Neuronal stem cell (in vitro differentiated cells): ENCODE measurements around the gene NPIPB2.

Experiments
- DNase-seq: peaks from one replicate; pipeline ENCODE4 v3.0.0-alpha.2; 2013; ENCODE audit warnings: low spot score
- H2AFZ ChIP-seq: one replicate; pipeline ENCODE4 v1.6.1; 2013; ENCODE audit warnings: mild to moderate bottlenecking, low read length, inconsistent platforms
- H2AK5ac ChIP-seq: 2 replicates; pipeline ENCODE4 v1.6.1; 2013; ENCODE audit warnings: low read depth, mild to moderate bottlenecking, inconsistent platforms, low read length, moderate library complexity, mixed read lengths
- H2BK120ac ChIP-seq: 2 replicates; pipeline ENCODE4 v1.6.1; 2013; ENCODE audit warnings: low read depth, mild to moderate bottlenecking, inconsistent platforms, low read length, moderate library complexity, mixed read lengths
- H2BK12ac ChIP-seq: one replicate; pipeline ENCODE4 v1.6.1; 2013; ENCODE audit warnings: low read length, inconsistent platforms
- H2BK15ac ChIP-seq: 2 replicates; pipeline ENCODE4 v1.6.1; 2013; ENCODE audit warnings: mild to moderate bottlenecking, low read length, inconsistent platforms, mixed read lengths
- H2BK5ac ChIP-seq: one replicate; pipeline ENCODE4 v1.6.1; 2013; ENCODE audit warnings: inconsistent platforms, mild to moderate bottlenecking, low read length, moderate library complexity
- H3K14ac ChIP-seq: one replicate; pipeline ENCODE4 v1.6.1; 2013; ENCODE audit warnings: low read length, inconsistent platforms
- H3K18ac ChIP-seq: 2 replicates; pipeline ENCODE4 v1.6.1; 2013; ENCODE audit warnings: low read length, inconsistent platforms
- H3K23ac ChIP-seq: 2 replicates; pipeline ENCODE4 v1.6.1; 2013; ENCODE audit warnings: low read depth, mild to moderate bottlenecking, mixed read lengths, low read length, inconsistent platforms; ENCODE audit not compliant: poor library complexity
- H3K27ac ChIP-seq: replicated peaks from 3 replicates; pipeline ENCODE4 v1.5.1; 2013; ENCODE audit warnings: low read length, inconsistent platforms
- H3K27me3 ChIP-seq, 3 experiments: 2 replicates each; pipeline ENCODE4 v1.6.1; 2013; ENCODE audit warnings: low read length in 3 of 3, mild to moderate bottlenecking in 2 of 3, inconsistent platforms in 1 of 3, low read depth in 1 of 3, mixed read lengths in 1 of 3, moderate library complexity in 1 of 3; ENCODE audit not compliant: control insufficient read depth in 3 of 3, insufficient read depth in 3 of 3
- H3K36me3 ChIP-seq, 2 donors: replicated peaks in 1 of 2; 2 replicates each; pipeline ENCODE4 v1.6.1; 2013; ENCODE audit warnings: low read length in 2 of 2; ENCODE audit not compliant: control insufficient read depth in 2 of 2, insufficient read depth in 2 of 2
- H3K4ac ChIP-seq: 2 replicates; pipeline ENCODE4 v1.6.1; 2013; ENCODE audit warnings: inconsistent platforms, mild to moderate bottlenecking, low read length, moderate library complexity
- H3K4me1 ChIP-seq, 2 donors: 1 replicate in 1 of 2; 2 replicates in 1 of 2; pipeline ENCODE4 v1.6.1; 2013; ENCODE audit warnings: low read length in 2 of 2, low read depth in 1 of 2; ENCODE audit not compliant: control insufficient read depth in 2 of 2, insufficient read depth in 1 of 2
- H3K4me2 ChIP-seq: one replicate; pipeline ENCODE4 v1.6.1; 2013; ENCODE audit warnings: mild to moderate bottlenecking, low read length, inconsistent platforms; ENCODE audit not compliant: insufficient read depth, poor library complexity, severe bottlenecking
- H3K4me3 ChIP-seq, 2 donors: 2 replicates each; pipeline ENCODE4 v1.5.1; 2013; ENCODE audit warnings: low read length in 2 of 2, mild to moderate bottlenecking in 2 of 2, inconsistent platforms in 1 of 2, moderate library complexity in 1 of 2
- H3K79me1 ChIP-seq: one replicate; pipeline ENCODE4 v1.6.1; 2013; ENCODE audit warnings: low read depth, mild to moderate bottlenecking, inconsistent platforms, low read length, moderate library complexity
- H3K9ac ChIP-seq: one replicate; pipeline ENCODE4 v1.6.1; 2013; ENCODE audit warnings: mild to moderate bottlenecking, low read depth, low read length, inconsistent platforms; ENCODE audit not compliant: poor library complexity
- H3K9me3 ChIP-seq, 2 donors: replicated peaks in 1 of 2; 2 replicates each; pipeline versions ENCODE3 to v1.6.1; 2013; ENCODE audit warnings: low read length in 2 of 2, mild to moderate bottlenecking in 2 of 2, inconsistent platforms in 1 of 2, low read depth in 1 of 2, mixed read lengths in 1 of 2, moderate library complexity in 1 of 2; ENCODE audit not compliant: control insufficient read depth in 2 of 2, insufficient read depth in 1 of 2
- H4K8ac ChIP-seq: one replicate; pipeline ENCODE4 v1.6.1; 2013; ENCODE audit warnings: low read depth, mild to moderate bottlenecking, inconsistent platforms, low read length, moderate library complexity
- H4K91ac ChIP-seq: one replicate; pipeline ENCODE4 v1.6.1; 2013; ENCODE audit warnings: low read length, low read depth, mild to moderate bottlenecking, inconsistent platforms; ENCODE audit not compliant: poor library complexity
- WGBS, 2 donors: extraction: QIAGEN DNeasy Blood & Tissue Kit; methylation state at CpG; one replicate each; pipeline ENCODE4 v1.1.7; 2013; ENCODE audit warnings: missing lambda C conversion rate in 2 of 2, mixed read lengths in 1 of 2; ENCODE audit not compliant: insufficient read length in 2 of 2, insufficient replicate concordance in 1 of 2; ENCODE audit errors: extremely low coverage in 2 of 2; 5-methylcytosine and 5-hydroxymethylcytosine counted together

NPIPB2 gene

GRCh38 chr16:11896486-11897176, 45.2 kb downstream of the NPIPB2 start:
- Histone ChIP-seq H3K23ac (no peak overlapping the region), H2BK5ac (no peak overlapping the region), H3K36me3 (peaks cover 15 to 71% of the 10 kb centered on the region in 2 donors), H3K14ac (no peak overlapping the region), H3K9ac (no peak overlapping the region), H4K91ac (no peak overlapping the region), H2BK12ac (no peak overlapping the region), H2BK15ac (no peak overlapping the region), H3K27ac (no peak overlapping the region), H3K27me3 (no peaks in the 10 kb centered on the region), H3K18ac (no peak overlapping the region), H2AFZ (no peak overlapping the region), H3K9me3 (no peaks in the 10 kb centered on the region), H3K4me3 (no peak overlapping the region), H4K8ac (no peak overlapping the region), H3K4me1 (no peaks in the 10 kb centered on the region), H3K79me1 (peaks cover 10% of the 10 kb centered on the region), H2BK120ac (no peak overlapping the region), H3K4me2 (no peak overlapping the region), H2AK5ac (no peak overlapping the region), H3K4ac (no peak overlapping the region)
- WGBS, 2 donors = no CpG with 5 or more reads among the region's 5 CpGs
- DNase-seq = no peak

DNA sequence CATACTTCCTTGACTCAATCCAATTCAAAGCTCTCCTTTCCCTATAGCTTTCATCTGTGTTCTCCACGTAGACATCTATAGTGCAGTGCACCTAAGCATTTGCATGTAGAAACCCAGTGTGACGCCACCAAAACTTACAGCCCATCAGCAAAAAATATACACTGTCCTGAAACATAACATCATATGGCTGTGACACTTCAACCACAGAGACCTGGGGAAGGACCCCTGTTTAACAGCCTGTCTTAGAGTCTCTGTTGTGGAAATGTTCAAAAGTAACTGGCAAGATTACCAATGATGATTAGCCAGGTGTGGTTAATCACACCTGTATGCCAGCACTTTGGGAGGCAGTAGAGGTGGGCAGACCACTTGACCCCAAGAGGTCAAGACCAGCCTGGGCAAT, 48.3 kb downstream of the NPIPB2 start:
- Histone ChIP-seq H2BK120ac (no peak overlapping the region), H4K8ac (no peak overlapping the region), H3K9me3 (no peaks in the 10 kb centered on the region), H3K36me3 (peaks cover 8 to 78% of the 10 kb centered on the region in 2 donors), H2AK5ac (no peak overlapping the region), H3K23ac (no peak overlapping the region), H3K4me3 (no peak overlapping the region), H3K27me3 (no peaks in the 10 kb centered on the region), H2BK5ac (no peak overlapping the region), H2BK12ac (no peak overlapping the region), H2AFZ (no peak overlapping the region), H3K18ac (no peak overlapping the region), H3K14ac (no peak overlapping the region), H3K79me1 (no peaks in the 10 kb centered on the region), H3K4me2 (no peak overlapping the region), H2BK15ac (no peak overlapping the region), H3K4ac (no peak overlapping the region), H3K27ac (no peak overlapping the region), H4K91ac (no peak overlapping the region), H3K4me1 (no peaks in the 10 kb centered on the region), H3K9ac (no peak overlapping the region)
- no CpG with 5 or more reads among the region's 2 CpGs for WGBS, 2 donors
- no peak for DNase-seq

GRCh38 chr16:11892761-11893160, 49.1 kb downstream of the NPIPB2 start:
- Histone ChIP-seq H3K36me3 (peaks cover 8 to 78% of the 10 kb centered on the region in 2 donors), H4K8ac (no peak overlapping the region)

DNA sequence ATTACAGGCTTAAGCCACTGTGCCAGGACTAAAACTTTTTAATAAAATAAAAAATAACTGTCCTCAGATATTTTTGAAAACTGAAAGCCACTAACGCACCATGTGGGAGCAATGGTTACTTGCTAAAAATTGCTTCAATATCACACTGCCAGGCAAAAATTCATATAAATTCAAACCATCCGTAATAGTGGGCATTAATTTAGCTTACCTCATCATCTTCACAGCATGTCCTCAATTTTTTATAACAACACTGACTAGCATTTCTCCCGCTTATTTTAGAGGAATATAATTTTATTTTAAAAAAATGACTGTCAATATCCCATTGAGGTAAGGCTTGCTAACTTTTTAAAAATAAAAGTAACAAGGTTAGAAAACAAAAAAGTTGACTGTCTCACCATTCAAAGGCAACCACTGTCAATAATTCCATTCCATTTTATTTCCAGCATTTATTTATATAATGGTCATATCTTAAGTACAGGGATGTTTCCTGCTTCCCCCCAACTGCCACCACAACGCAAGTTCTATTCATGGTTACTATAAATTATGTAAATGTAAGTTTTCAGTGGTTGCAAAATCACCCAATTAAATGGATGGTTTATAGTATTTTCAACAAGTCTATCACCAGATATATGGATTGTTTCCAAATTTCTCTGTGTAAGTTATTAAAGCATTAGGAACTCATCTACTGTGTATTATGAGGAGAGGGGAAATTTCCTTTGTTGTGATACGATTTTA, 51.4 kb downstream of the NPIPB2 start:
- no peak overlapping the region for H3K4ac ChIP-seq
- no CpG with 5 or more reads among the region's 5 CpGs for WGBS, 2 donors
- H3K4me3 ChIP-seq = no peak overlapping the region
- H3K27ac ChIP-seq = no peak overlapping the region
- no peak overlapping the region for H2AFZ ChIP-seq
- H2BK15ac ChIP-seq = no peak overlapping the region
- no peaks in the 10 kb centered on the region for H3K4me1 ChIP-seq
- H3K14ac ChIP-seq = no peak overlapping the region
- no peak overlapping the region for H2BK5ac ChIP-seq
- DNase-seq = no peak
- no peak overlapping the region for H2BK120ac ChIP-seq
- H4K91ac ChIP-seq = no peak overlapping the region
- no peaks in the 10 kb centered on the region for H3K9me3 ChIP-seq
- H3K27me3 ChIP-seq = no peaks in the 10 kb centered on the region
- no peak overlapping the region for H3K23ac ChIP-seq
- no peak overlapping the region for H3K4me2 ChIP-seq
- peaks cover 10 to 82% of the 10 kb centered on the region in 2 donors for H3K36me3 ChIP-seq
- H3K9ac ChIP-seq = no peak overlapping the region
- no peak overlapping the region for H2AK5ac ChIP-seq
- H2BK12ac ChIP-seq = no peak overlapping the region
- no peak overlapping the region for H3K18ac ChIP-seq
- H4K8ac ChIP-seq = no peak overlapping the region
- no peaks in the 10 kb centered on the region for H3K79me1 ChIP-seq

More at GRCh38 chr16:11892761-11893160, 49.1 kb downstream of the NPIPB2 start:
- H3K23ac ChIP-seq = no peak overlapping the region
- DNase-seq = no peak
- H2BK5ac ChIP-seq = no peak overlapping the region
- H3K27ac ChIP-seq = no peak overlapping the region
- no peaks in the 10 kb centered on the region for H3K79me1 ChIP-seq
- H2BK15ac ChIP-seq = no peak overlapping the region
- no peak overlapping the region for H3K4ac ChIP-seq
- no peak overlapping the region for H4K91ac ChIP-seq
- H2AFZ ChIP-seq = no peak overlapping the region
- no CpG with 5 or more reads among the region's 4 CpGs for WGBS, 2 donors
- H2BK12ac ChIP-seq = no peak overlapping the region
- no peaks in the 10 kb centered on the region for H3K27me3 ChIP-seq
- H3K4me2 ChIP-seq = no peak overlapping the region
- no peaks in the 10 kb centered on the region for H3K9me3 ChIP-seq
- H3K9ac ChIP-seq = no peak overlapping the region
- no peaks in the 10 kb centered on the region for H3K4me1 ChIP-seq
- no peak overlapping the region for H2BK120ac ChIP-seq
- H3K14ac ChIP-seq = no peak overlapping the region
- H2AK5ac ChIP-seq = no peak overlapping the region
- no peak overlapping the region for H3K4me3 ChIP-seq
- no peak overlapping the region for H3K18ac ChIP-seq
